Endothelial cell of umbilical vein (primary cell): ENCODE results near the gene ZNF808. TPM values are rescaled to one million over a fixed set of nuclear protein-coding genes. Genes with fewer than 3 reads are reported as not detected.

Source experiments
- BruUV-seq: library from RNA; stranded (reverse); fragments of 400-500 nt; replicated peaks from 2 replicates; lab custom pipeline; 2021; lab: Mats Ljungman, UMichigan
- CTCF ChIA-PET: fragments of 300-600, 350-600 bp; sonication (Branson Sonifier 250); formaldehyde crosslinking; loops from one replicate; lab custom pipeline; 2021; ENCODE audit warnings: antibody characterized with exemption, inconsistent platforms; lab: Charles Lee
- POLR2A ChIA-PET: fragments of 300-600, 350-600 bp; sonication (Branson Sonifier 250); formaldehyde crosslinking; loops from one replicate; lab custom pipeline; 2021; ENCODE audit warnings: antibody characterized with exemption, inconsistent platforms; lab: Charles Lee
- DNase-seq: peaks from one replicate; pipeline ENCODE4 v3.0.0-alpha.2; 2011; ENCODE audit warnings: low read depth, low spot score
- FAIRE-seq: peaks from 2 replicates; lab custom pipeline; 2011; peaks lifted over from hg19 to GRCh38; lab: Jason Lieb, UNC
- H2AFZ ChIP-seq: 2 replicates; pipeline ENCODE4 v1.6.0; 2012; ENCODE audit warnings: low read depth, low read length, control low read depth, inconsistent platforms
- H3K27ac ChIP-seq: 2 replicates; pipeline ENCODE4 v1.5.1; 2011; ENCODE audit warnings: low read depth, mild to moderate bottlenecking, control low read depth, low read length, moderate library complexity; ENCODE audit not compliant: insufficient read depth
- H3K27me3 ChIP-seq, 2 experiments: 2 replicates each; pipeline versions ENCODE4 v1.6.0 to v1.6.1; 2011; ENCODE audit warnings: low read length in 2 of 2, mixed read lengths in 1 of 2; ENCODE audit not compliant: control insufficient read depth in 2 of 2, insufficient read depth in 2 of 2
- H3K36me3 ChIP-seq, 2 experiments: 2 replicates in 1 of 2; 3 replicates in 1 of 2; pipeline ENCODE4 v1.5.1; 2011; ENCODE audit warnings: low read length in 2 of 2, mild to moderate bottlenecking in 1 of 2, moderate library complexity in 1 of 2; ENCODE audit not compliant: control insufficient read depth in 2 of 2, insufficient read depth in 2 of 2; ENCODE audit errors: extremely low read depth in 1 of 2
- H3K4me1 ChIP-seq: 3 replicates; pipeline ENCODE4 v1.5.1; 2011; ENCODE audit warnings: mild to moderate bottlenecking, low read length; ENCODE audit not compliant: control insufficient read depth, insufficient read depth; ENCODE audit errors: extremely low read depth
- H3K4me2 ChIP-seq: 2 replicates; pipeline ENCODE4 v1.6.1; 2011; ENCODE audit warnings: low read length, control low read depth, mixed read lengths; ENCODE audit not compliant: insufficient read depth
- H3K4me3 ChIP-seq, 3 experiments: fragments of 200-600 bp in 1 of 3; sonication (generic), shearing (Covaris generic) in 1 of 3; replicated peaks in 1 of 3; 2 replicates each; pipeline ENCODE4 v1.5.1; 2011 to 2016; ENCODE audit warnings: control low read depth in 3 of 3, low read length in 3 of 3, mild to moderate bottlenecking in 2 of 3, inconsistent platforms in 1 of 3, low read depth in 1 of 3, moderate library complexity in 1 of 3; ENCODE audit not compliant: insufficient read depth in 1 of 3
- H3K79me2 ChIP-seq: 2 replicates; pipeline ENCODE4 v1.6.0; 2012; ENCODE audit warnings: low read length, inconsistent platforms; ENCODE audit not compliant: control insufficient read depth, insufficient read depth
- H3K9ac ChIP-seq: replicated peaks from 2 replicates; pipeline ENCODE3; 2011; ENCODE audit warnings: low read length, control low read depth; ENCODE audit not compliant: insufficient read depth; ENCODE audit errors: extremely low read depth
- H3K9me1 ChIP-seq: replicated peaks from 3 replicates; pipeline ENCODE4 v1.6.0; 2011; ENCODE audit warnings: mild to moderate bottlenecking, low read length; ENCODE audit not compliant: control insufficient read depth, insufficient read depth; ENCODE audit errors: extremely low read depth
- H3K9me3 ChIP-seq: replicated peaks from 2 replicates; pipeline ENCODE4 v1.5.1; 2012; ENCODE audit warnings: low read length, inconsistent platforms; ENCODE audit not compliant: control insufficient read depth, insufficient read depth
- H4K20me1 ChIP-seq: replicated peaks from 2 replicates; pipeline ENCODE3; 2011; ENCODE audit warnings: mild to moderate bottlenecking, low read length; ENCODE audit not compliant: control insufficient read depth, insufficient read depth; ENCODE audit errors: extremely low read depth
- CTCF ChIP-seq, 2 donors: IDR thresholded peaks; 1 replicate in 1 of 2; 2 replicates in 1 of 2; pipeline ENCODE4 v1.5.1; 2011; ENCODE audit warnings: low read length in 2 of 2, mild to moderate bottlenecking in 2 of 2, moderate library complexity in 2 of 2, control low read depth in 1 of 2, inconsistent platforms in 1 of 2, low read depth in 1 of 2; ENCODE audit not compliant: insufficient read depth in 1 of 2; ENCODE audit errors: extremely low read depth in 1 of 2
- EZH2 ChIP-seq: IDR thresholded peaks from 2 replicates; pipeline ENCODE4 v1.6.1; 2012; ENCODE audit warnings: borderline replicate concordance, low read depth, mild to moderate bottlenecking, moderate library complexity, low read length, inconsistent platforms; ENCODE audit not compliant: severe bottlenecking
- FOS ChIP-seq: IDR thresholded peaks from 2 replicates; pipeline ENCODE4 v1.6.1; 2011; ENCODE audit warnings: mild to moderate bottlenecking, low read length, moderate library complexity, borderline replicate concordance; ENCODE audit not compliant: insufficient read depth
- GATA2 ChIP-seq: IDR thresholded peaks from 2 replicates; pipeline ENCODE4 v1.7.0; 2011; ENCODE audit warnings: low read depth, mild to moderate bottlenecking, moderate library complexity, mixed read lengths, low read length; ENCODE audit not compliant: insufficient read length, insufficient read depth
- JUN ChIP-seq: IDR thresholded peaks from 2 replicates; pipeline ENCODE4 v1.6.1; 2011; ENCODE audit warnings: borderline replicate concordance, low read depth; ENCODE audit not compliant: insufficient read length, insufficient read depth
- MAX ChIP-seq: IDR thresholded peaks from 2 replicates; pipeline ENCODE4 v1.6.1; 2011; ENCODE audit not compliant: insufficient read depth, insufficient read length
- MYC ChIP-seq: IDR thresholded peaks from one replicate; pipeline ENCODE4 v1.6.1; 2011; ENCODE audit warnings: mild to moderate bottlenecking, low read depth, low read length
- POLR2A ChIP-seq: IDR thresholded peaks from 2 replicates; pipeline ENCODE4 v1.6.1; 2012; ENCODE audit warnings: low read depth, mild to moderate bottlenecking, control low read depth, low read length
- POLR2AphosphoS5 ChIP-seq: IDR thresholded peaks from 2 replicates; pipeline ENCODE4 v1.6.1; 2012; ENCODE audit warnings: low read depth, mild to moderate bottlenecking, control low read depth, low read length, moderate library complexity; ENCODE audit not compliant: insufficient read depth
- dilution Hi-C: fragments of 300-500 bp; cut with MboI; formaldehyde crosslinking; loops from one replicate; pipeline ENCODE4 v1.15.0; 2019; ENCODE audit warnings: low sequenced_read_pairs; ENCODE audit not compliant: extremely low pct_ligation_motif_present
- intact Hi-C: fragments of 100-400 bp; cut with micrococcal nuclease; formaldehyde crosslinking; loops from one replicate; pipeline ENCODE4 v1.10.0; 2022
- polyA plus RNA-seq, 4 experiments: library from polyadenylated mRNA; depleted of rRNA in 3 of 4; stranded (reverse) in 3 of 4; unstranded in 1 of 4; fragments of >200 nt; gene quantifications; 2 replicates each; pipeline versions ENCODE4 v1.2.1 to v1.2.3, GENCODE V29; 2011 to 2012; ENCODE audit warnings: missing spikeins in 1 of 4
- total RNA-seq: library from RNA; stranded (reverse); gene quantifications from 2 replicates; pipeline ENCODE4 v1.2.3, GENCODE V29; 2021

Gene ZNF808
- total and polyA plus RNA-seq, 2 donors (not counting 3 experiments of a cell fraction or from before 2014, with no cell fraction given) = 1.9 to 15.2 TPM

- Histone ChIP-seq H4K20me1 (no peaks in the 10 kb centered on the region), H3K4me1 (no peaks in the 10 kb centered on the region), H3K27me3 (no peaks in the 10 kb centered on the region), H2AFZ (no peak overlapping the region), H3K9me1 (no peaks in the 10 kb centered on the region), H3K36me3 (peaks cover 3 to 10% of the 10 kb centered on the region in 2 experiments), H3K27ac (no peak overlapping the region), H3K9ac (no peak overlapping the region), H3K4me2 (no peak overlapping the region), H3K79me2 (no peaks in the 10 kb centered on the region), H3K9me3 (peaks cover 17% of the 10 kb centered on the region), H3K4me3 (no peak overlapping the region)
- intact Hi-C loops = no loop called here
- dilution Hi-C loops = no loop called here
- no peak for DNase-seq
- FAIRE-seq = no peak
- BruUV-seq = no TSS peak
- ChIA-PET CTCF (no interaction called here), POLR2A (no interaction called here)
- TF ChIP-seq FOS (no peak), JUN (no peak), POLR2AphosphoS5 (no peak), POLR2A (no peak), EZH2 (no peak), MYC (no peak), CTCF (IDR thresholded peaks at IDR 0.05; ENCODE audit: extremely low read depth in 1 of 2, insufficient read depth in 1 of 2, low read depth in 1 of 2, low read length in 2 of 2) (no peak), MAX (no peak), GATA2 (no peak)
Measured at GRCh38 chr19:52554216-52554971, 26.9 kb downstream of the ZNF808 start.
